Head of caudate nucleus (tissue), 42 donors: Measurements from ENCODE around the gene MEGF10.

ENCODE experiments used
- DNase-seq, 42 donors: peaks; one replicate each; pipeline versions ENCODE4 v3.0.0 to v3.0.0-alpha.2; 2020 to 2021; ENCODE audit warnings: mixed read lengths in 7 of 42
- intact Hi-C: fragments of 100-400 bp; cut with DNase I; formaldehyde crosslinking; loops from one replicate; pipeline ENCODE4 v1.15.0; 2022

MEGF10 gene

DNA sequence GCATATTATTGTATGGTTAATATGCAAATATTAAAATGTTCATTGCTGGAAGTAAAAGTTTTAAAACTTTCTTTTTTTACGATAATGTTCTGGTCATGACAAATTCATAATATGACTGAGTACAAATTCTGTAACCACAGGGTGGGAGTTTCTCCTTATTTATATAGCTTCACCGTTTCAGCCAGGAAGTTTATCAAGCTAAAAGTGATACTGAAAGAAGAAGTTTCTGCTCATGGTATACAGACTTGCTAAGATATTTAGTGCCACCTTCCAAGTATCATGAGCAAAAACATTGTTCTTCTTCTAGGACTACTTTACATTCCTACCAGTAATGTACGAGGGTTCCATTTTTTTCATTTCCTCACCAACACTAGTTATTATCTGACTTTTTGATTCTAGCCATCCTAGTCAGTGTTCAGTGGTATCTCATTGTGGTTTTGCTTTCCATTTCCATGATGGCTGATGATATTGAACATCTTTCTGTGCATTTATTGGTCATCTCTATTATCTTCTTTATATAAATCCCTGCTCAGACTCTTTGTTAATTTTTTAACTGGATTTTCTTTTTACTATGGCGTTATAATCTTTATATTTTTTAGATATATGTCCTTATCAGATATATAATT lies 132.7 kb downstream of the MEGF10 start:
- DNase-seq: no peak
- intact Hi-C loops: no loop called here

DNA sequence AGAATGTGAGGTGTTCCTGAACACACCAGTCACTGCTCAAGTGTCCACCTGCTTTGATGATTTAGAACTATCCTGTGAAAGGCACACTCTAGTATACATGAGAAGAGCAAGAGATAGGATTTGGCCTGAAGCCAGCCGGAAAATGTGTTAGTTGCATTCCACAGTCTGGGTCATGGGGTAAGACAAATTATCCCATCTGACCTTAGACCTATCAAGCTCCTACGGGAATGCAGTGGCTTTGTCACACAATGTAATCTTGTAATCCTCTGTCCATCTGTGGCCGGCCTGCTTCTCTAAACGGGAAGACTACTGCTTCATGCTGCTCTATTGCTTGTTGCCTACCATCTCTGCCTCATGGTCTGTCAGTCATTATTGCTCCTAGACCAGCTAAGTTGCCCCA lies 134.4 kb downstream of the MEGF10 start:
- DNase-seq: no peak
- intact Hi-C loops: no loop called here

DNA sequence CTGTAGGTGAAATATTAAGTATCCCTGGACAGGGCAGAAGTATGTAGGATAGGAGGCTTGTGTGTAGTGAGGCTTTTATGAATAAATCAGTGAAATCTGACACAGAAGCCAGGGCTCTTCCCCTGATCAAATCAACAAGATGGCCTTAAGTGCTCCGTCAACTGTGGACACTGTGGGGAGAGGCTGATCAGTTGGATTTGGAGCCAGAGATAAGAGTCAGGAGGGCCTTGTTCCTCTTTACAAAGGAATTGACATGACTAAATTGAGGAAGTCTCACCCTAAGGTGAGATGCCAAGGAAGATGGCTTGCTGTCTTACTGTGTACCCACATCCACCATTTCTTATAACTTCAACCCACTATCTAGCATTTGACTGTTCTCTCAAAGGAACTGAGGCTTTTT lies 135.3 kb downstream of the MEGF10 start:
- no peak for DNase-seq
- intact Hi-C loops: no loop called here

GRCh38 chr5:127426661-127427060 lies 136.1 kb downstream of the MEGF10 start:
- DNase-seq: no peak
- intact Hi-C loops: no loop called here

- intact Hi-C loops: no loop called here
- DNase-seq: no peak
Measured at GRCh38 chr5:127428276-127428675, 137.7 kb downstream of the MEGF10 start.

DNA sequence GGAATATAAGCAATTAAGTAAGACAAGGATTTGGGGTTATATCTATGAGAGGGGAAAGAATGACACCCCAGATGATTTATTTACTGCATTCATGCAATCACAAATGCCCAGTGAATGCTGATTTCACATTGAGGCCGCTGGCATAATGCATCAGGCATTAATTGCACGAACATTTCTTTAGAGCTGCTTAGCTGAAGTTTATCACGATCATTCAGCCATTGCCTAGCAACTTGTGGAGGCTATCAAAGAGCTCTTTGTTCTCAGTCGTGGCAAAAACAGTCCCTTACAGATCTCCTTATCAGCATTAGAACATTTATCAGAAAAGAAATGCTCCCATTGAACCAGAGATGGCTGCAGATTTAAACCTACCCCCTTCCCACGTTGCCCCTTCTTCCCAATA lies 138.2 kb downstream of the MEGF10 start:
- intact Hi-C loops: no loop called here
- peak in 13 of 42 donors; percentile 24 to 71 (median 42) for DNase-seq

DNA sequence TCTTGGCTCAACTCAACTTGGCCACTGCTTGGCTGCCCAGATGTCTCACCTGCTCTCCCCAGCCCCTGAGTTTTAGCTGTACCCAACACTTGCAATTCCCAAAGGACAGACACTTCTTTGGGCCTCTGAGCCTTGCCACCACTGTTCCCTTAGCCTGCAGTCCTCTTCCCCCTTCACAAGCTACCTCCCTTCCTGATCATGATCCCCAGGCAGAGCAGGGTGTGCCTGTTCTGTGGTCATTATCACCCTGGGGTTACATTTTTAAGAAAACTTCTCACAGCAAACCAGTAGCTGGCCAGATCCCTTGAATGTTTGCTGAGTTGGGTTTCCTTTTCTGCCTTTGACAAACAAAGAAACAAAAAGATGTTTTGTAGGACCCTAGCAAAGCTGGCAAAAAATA lies 139.3 kb downstream of the MEGF10 start:
- intact Hi-C loops: no loop called here
- DNase-seq: no peak

DNA sequence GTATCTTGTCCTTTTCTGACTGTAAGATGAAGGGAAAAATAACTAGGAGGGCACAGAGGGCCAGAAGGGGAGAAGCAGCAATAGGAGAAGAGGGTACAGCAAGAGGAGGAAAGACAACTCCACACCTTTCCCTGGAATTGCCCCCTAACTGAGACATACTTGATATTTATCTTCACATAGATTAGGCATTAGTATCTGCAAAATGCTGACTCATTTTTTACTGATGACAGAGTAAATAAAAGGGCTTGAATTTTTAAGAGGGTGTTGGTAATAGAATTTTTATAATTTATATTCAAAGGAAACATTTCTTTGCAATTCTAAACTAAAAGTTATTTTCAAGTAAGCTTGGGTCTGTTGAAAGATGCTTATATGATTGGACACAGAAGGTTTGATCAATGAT lies 140.0 kb downstream of the MEGF10 start:
- intact Hi-C loops: no loop called here
- no peak for DNase-seq

DNA sequence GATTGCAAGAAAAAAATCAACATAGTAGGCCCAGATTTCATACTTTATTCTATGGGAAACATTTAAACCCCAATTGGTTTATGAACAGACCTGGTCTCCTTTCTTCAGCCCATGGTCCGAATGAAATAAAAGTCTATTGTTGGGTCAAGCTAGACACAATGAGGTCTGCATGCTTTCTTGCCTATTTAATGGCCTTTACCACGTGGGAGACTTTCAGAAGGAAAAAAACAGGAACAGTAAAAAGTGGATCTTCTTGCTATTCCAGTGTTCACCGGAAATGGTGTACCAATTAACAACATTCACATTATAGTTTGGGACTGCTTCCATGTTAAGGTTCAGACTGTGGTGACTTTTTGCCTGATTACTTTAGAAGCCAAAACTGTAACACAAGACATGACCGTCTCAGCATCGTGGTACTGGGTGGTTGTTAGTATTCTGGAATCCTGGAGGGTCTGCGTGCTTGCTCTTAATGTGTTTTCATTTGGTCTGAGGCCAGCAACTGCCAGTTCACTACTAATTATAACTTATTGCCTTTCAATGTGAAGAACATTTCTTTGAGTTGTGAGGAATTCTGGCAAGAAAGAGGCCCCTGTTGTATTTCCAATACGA lies 141.5 kb downstream of the MEGF10 start:
- intact Hi-C loops: no loop called here
- DNase-seq: no peak

- DNase-seq: no peak
- intact Hi-C loops: no loop called here
Measured at GRCh38 chr5:127433526-127433925, 142.9 kb downstream of the MEGF10 start.

GRCh38 chr5:127434588-127434987 lies 144.0 kb downstream of the MEGF10 start:
- peak in 2 of 42 donors; percentile 19 to 52 for DNase-seq
- intact Hi-C loops: no loop called here

- intact Hi-C loops: no loop called here
- DNase-seq: no peak
Measured at GRCh38 chr5:127435821-127436220, 145.2 kb downstream of the MEGF10 start.

DNA sequence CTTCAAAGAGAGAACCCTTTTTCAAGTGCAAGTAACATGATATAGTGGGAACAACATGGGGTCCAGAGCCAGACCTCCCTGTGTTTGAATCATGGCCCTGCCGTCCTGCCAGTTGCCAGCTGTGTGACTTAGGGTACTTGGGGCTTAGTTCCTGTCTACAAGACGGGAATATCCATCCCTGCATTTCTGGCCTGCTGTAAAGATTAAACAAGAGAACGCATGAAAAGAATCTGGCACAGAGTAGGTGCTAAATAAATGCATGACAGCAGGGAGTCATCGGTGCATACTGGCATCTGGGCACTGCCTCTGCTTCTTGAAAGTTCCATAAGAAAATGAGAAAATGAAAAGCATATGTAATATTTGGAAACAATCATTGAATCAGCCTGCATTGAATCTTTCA lies 149.0 kb downstream of the MEGF10 start:
- intact Hi-C loops: loop anchor here (10.0 kb wide), 1 partner anchor 55 kb away; no protein-coding TSS in a partner anchor
- DNase-seq: no peak

GRCh38 chr5:127440831-127441230 lies 150.2 kb downstream of the MEGF10 start:
- no peak for DNase-seq
- intact Hi-C loops: loop anchor here (10.0 kb wide), 1 partner anchor 54 kb away; no protein-coding TSS in a partner anchor

- DNase-seq: peak in 3 of 42 donors; percentile 28 to 55 (median 54)
- intact Hi-C loops: loop anchor here (2.0 to 10.0 kb wide), 2 partner anchors 53 to 151 kb away; partner anchors contain the start of gene MEGF10
Measured at GRCh38 chr5:127441799-127442484, 151.3 kb downstream of the MEGF10 start.

DNA sequence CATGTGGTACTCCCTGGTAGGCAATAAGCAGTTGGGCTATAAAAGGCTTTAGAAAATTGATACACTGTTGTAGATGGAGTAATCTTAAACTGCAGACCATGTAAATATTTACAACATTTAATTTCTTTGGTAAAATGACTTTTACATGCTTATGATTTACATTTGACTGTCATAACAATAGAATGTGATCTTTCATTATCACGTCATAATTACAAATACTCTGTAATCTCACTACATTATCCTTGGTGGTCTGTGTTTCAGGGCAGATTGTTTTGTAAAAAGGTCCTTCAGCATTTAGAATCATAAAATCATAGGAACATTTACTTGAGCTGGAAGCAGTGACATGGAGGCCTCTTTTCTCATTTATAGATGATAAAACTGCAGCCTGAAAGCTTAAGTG lies 153.6 kb downstream of the MEGF10 start:
- intact Hi-C loops: loop anchor here (10.0 kb wide), 1 partner anchor 51 kb away; no protein-coding TSS in a partner anchor
- no peak for DNase-seq

GRCh38 chr5:127445328-127445727 lies 154.7 kb downstream of the MEGF10 start:
- no peak for DNase-seq
- intact Hi-C loops: loop anchor here (10.0 kb wide), 1 partner anchor 49 kb away; no protein-coding TSS in a partner anchor

GRCh38 chr5:127446626-127447025 lies 156.0 kb downstream of the MEGF10 start:
- intact Hi-C loops: loop anchor here (10.0 kb wide), 1 partner anchor 48 kb away; no protein-coding TSS in a partner anchor
- DNase-seq: no peak

- intact Hi-C loops: loop anchor here (10.0 kb wide), 1 partner anchor 47 kb away; no protein-coding TSS in a partner anchor
- no peak for DNase-seq
Measured at GRCh38 chr5:127447827-127448226, 157.2 kb downstream of the MEGF10 start.

DNA sequence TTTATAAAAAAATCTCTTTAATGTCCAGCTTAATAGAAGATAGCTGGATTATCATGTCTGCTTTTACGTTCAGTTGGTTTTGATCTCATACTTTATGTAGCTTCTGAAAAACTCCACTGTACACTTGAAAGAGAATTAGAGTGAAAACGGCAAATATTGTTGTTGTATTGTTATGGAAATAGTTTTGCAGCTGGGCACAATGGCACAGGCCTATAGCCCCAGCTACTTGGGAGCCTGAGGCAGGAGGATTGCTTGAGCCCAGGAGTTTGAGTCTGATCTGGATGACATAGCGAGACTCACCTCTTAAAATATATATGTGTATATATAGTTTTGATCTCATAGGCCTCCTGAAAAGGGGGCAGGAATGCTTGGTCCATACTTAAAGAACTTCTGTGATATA lies 159.4 kb downstream of the MEGF10 start:
- intact Hi-C loops: no loop called here
- DNase-seq: no peak
